Activated B cell treated with CpG ODN at 0.5 μM for 24 hours (primary cell): Measurements from ENCODE around the gene ABCD4. TPM values are rescaled to one million over a fixed set of nuclear protein-coding genes. Genes with fewer than 3 reads are reported as not detected.
A peak's percentile ranks its signal among the peaks of the same experiment; 100 is the strongest.

Experiments used
- ATAC-seq: fragments of 200-7000 bp; cut with Tn5 transposase; one replicate; pipeline ENCODE4 v1.10.0; 2021; ENCODE audit warnings: low read depth, mild to moderate bottlenecking, moderate library complexity
- CTCF ChIA-PET: fragments of 350-600 bp; sonication (Branson Sonifier 250); formaldehyde crosslinking; loops from one replicate; lab custom pipeline; 2021; ENCODE audit warnings: antibody characterized with exemption; lab: Charles Lee
- POLR2A ChIA-PET: fragments of 350-600 bp; sonication (Branson Sonifier 250); formaldehyde crosslinking; loops from one replicate; lab custom pipeline; 2021; ENCODE audit warnings: antibody characterized with exemption; lab: Charles Lee
- DNase-seq: peaks from one replicate; pipeline ENCODE4 v3.0.0; 2022
- H3K27ac Mint-ChIP-seq: one replicate; pipeline ENCODE4 v1.8.0; 2020; ENCODE audit warnings: mixed read lengths
- H3K27me3 Mint-ChIP-seq: one replicate; pipeline ENCODE4 v1.8.0; 2021; ENCODE audit warnings: mixed read lengths
- H3K36me3 Mint-ChIP-seq: one replicate; pipeline ENCODE4 v1.8.0; 2021; ENCODE audit warnings: low read depth, mixed read lengths
- H3K4me1 Mint-ChIP-seq: one replicate; pipeline ENCODE4 v1.8.0; 2021; ENCODE audit warnings: mixed read lengths
- H3K4me3 Mint-ChIP-seq: one replicate; pipeline ENCODE4 v1.8.0; 2020; ENCODE audit warnings: mild to moderate bottlenecking, mixed read lengths
- H3K9me3 Mint-ChIP-seq: one replicate; pipeline ENCODE4 v1.8.0; 2020; ENCODE audit warnings: mixed read lengths
- CTCF ChIP-seq: fragments of 200-600 bp; IDR thresholded peaks from one replicate; pipeline ENCODE4 v1.8.0; 2022; ENCODE audit warnings: antibody characterized with exemption, mild to moderate bottlenecking
- intact Hi-C: fragments of 100-400 bp; cut with micrococcal nuclease; formaldehyde crosslinking; loops from one replicate; pipeline ENCODE4 v1.15.1; 2024
- total RNA-seq: library from RNA; stranded (reverse); gene quantifications from 2 replicates; pipeline ENCODE4 v1.2.3, GENCODE V29; 2022

The ABCD4 gene
- total RNA-seq, 1 donor from 2014 or later = 78.4 TPM

DNA sequence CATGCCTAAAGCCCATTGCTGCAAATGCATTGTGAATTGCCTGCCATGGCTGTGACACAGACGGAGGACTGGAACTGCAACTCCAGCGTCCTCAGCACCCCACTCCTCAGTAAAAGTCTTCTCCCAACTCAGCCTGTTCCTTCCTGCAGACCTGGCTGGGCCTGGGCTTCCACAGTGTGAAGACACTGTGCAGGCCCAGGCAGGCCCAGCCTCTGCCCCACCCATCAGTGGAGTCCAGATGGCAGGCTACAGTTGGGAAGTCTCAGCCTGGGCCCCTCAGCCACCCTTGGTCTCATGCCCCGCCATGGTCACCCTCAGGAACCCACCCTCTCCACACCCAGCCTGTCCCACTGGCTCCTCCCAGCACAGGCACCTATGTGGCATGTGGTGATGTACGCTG, 41.4 kb downstream of the ABCD4 start:
- Mint-ChIP-seq H3K9me3 (no peaks in the 10 kb centered on the region), H3K27me3 (peaks cover 6% of the 10 kb centered on the region), H3K36me3 (no peaks in the 10 kb centered on the region), H3K4me1 (peaks cover 12% of the 10 kb centered on the region), H3K4me3 (no peak overlapping the region), H3K27ac (no peak overlapping the region)
- intact Hi-C loops = no loop called here
- ChIA-PET POLR2A (no interaction called here), CTCF (no interaction called here)
- ATAC-seq = no peak
- DNase-seq = no peak
- TF ChIP-seq CTCF = no peak

DNA sequence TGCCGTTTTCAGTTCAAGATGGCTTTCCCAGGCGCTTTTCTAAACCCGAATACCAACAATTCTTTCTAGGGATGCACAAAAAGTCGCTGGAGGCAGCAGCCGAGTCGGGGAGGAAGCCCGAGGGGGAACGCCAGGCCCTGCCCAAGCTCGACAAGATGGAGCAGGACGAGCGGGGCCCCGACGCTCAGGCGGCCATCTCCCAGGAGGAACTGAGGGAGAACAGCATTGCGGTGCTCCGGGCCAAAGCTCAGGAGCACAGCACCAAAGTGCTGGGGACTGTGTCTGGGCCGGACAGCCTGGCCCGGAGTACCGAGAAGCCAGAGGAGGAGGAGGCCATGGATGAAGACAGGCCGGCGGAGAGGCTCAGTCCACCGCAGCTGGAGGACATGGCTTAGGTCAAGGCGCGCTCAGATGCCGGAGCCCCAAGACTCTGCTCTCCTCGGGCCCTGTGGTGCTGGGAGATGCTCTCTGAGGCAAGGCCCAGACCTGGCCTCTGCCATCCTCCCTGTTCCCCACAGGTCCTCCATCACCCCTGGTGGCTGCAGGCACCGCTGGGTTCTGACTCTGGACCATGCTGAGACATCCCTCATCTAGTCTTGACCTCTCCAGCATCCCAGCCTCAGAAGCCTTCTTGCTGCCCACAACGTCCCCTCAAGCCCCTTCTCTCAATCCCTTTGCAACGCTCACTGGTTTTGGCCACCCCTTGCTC, 42.1 kb downstream of the ABCD4 start:
- ATAC-seq = no peak
- intact Hi-C loops = no loop called here
- Mint-ChIP-seq H3K27me3 (peaks cover 6% of the 10 kb centered on the region), H3K4me1 (peaks cover 12% of the 10 kb centered on the region), H3K9me3 (no peaks in the 10 kb centered on the region), H3K36me3 (no peaks in the 10 kb centered on the region), H3K4me3 (no peak overlapping the region), H3K27ac (no peak overlapping the region)
- POLR2A ChIA-PET = no interaction called here
- CTCF ChIA-PET = no interaction called here
- no peak for DNase-seq
- TF ChIP-seq CTCF = no peak

DNA sequence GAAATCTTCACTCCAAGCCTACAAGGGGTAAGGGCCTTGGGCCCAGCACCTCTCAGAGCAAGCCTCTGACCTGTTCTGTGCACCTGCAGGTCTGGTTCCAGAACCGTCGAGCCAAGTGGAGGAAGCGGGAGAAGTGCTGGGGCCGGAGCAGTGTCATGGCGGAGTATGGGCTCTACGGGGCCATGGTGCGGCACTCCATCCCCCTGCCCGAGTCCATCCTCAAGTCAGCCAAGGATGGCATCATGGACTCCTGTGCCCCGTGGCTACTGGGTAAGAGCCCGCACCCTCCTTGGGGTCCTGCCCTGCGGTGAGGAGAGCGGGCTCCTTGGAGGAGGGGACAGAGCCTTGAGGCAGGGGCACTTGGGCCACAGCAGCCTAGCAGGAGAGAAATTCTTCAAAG, 43.2 kb downstream of the ABCD4 start:
- Mint-ChIP-seq H3K4me3 (peak overlapping the region; percentile 55), H3K4me1 (peaks cover 12% of the 10 kb centered on the region), H3K27ac (no peak overlapping the region), H3K36me3 (no peaks in the 10 kb centered on the region), H3K9me3 (no peaks in the 10 kb centered on the region), H3K27me3 (peaks cover 9% of the 10 kb centered on the region)
- POLR2A ChIA-PET = no interaction called here
- TF ChIP-seq CTCF = no peak
- DNase-seq (no peak), ATAC-seq (no peak)
- CTCF ChIA-PET = interaction anchor here (1.2 kb wide), 1 partner anchor 13 kb away, joined by 3 read pairs; no protein-coding TSS in a partner anchor
- intact Hi-C loops = no loop called here

DNA sequence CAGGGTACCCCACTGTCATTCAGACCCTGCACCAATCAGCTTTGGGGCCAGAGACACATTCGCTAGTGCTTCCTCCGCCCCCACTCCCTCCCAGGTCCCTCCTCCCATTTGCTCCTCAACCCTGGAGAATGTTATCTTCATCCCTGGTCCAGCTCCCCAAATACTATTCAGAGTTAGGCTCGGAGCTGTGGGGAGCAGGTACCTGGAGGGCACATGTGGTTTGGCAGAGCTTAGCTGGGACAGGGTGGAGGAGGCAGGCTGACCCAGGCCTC, 44.0 kb downstream of the ABCD4 start:
- Mint-ChIP-seq H3K9me3 (no peaks in the 10 kb centered on the region), H3K27me3 (peaks cover 11% of the 10 kb centered on the region), H3K36me3 (no peaks in the 10 kb centered on the region), H3K4me1 (peaks cover 12% of the 10 kb centered on the region), H3K4me3 (no peak overlapping the region), H3K27ac (no peak overlapping the region)
- ATAC-seq (no peak), DNase-seq (no peak)
- TF ChIP-seq CTCF = no peak
- intact Hi-C loops = no loop called here
- POLR2A ChIA-PET = no interaction called here
- CTCF ChIA-PET = interaction anchor here (1.2 kb wide), 1 partner anchor 12 kb away, joined by 3 read pairs; no protein-coding TSS in a partner anchor

- CTCF ChIA-PET = interaction anchor here (1.2 to 1.4 kb wide), 2 partner anchors 8 to 16 kb away, joined by 3 to 4 read pairs; no protein-coding TSS in a partner anchor
- peaks cover 12% of the 10 kb centered on the region for H3K4me1 Mint-ChIP-seq
- POLR2A ChIA-PET = interaction anchor here (0.6 kb wide), 1 partner anchor 1212 kb away, joined by 3 read pairs; no protein-coding TSS in a partner anchor
- no peaks in the 10 kb centered on the region for H3K36me3 Mint-ChIP-seq
- intact Hi-C loops = loop anchor here (1.0 to 2.0 kb wide), 2 partner anchors 45 to 147 kb away; partner anchors contain the start of gene ABCD4
- H3K9me3 Mint-ChIP-seq = no peaks in the 10 kb centered on the region
- peaks cover 10% of the 10 kb centered on the region for H3K27me3 Mint-ChIP-seq
- ATAC-seq (peak; percentile 18), DNase-seq (no peak)
- TF ChIP-seq CTCF = no peak
- H3K27ac Mint-ChIP-seq = no peak overlapping the region
- peak overlapping the region; percentile 81 for H3K4me3 Mint-ChIP-seq
Measured at GRCh38 chr14:74257941-74258763, 44.6 kb downstream of the ABCD4 start.
